GM19467 (cell line): Measurements from ENCODE around the gene FHOD3.
"Not testable (repeated sequence)": the region's sequence is repeated elsewhere in the genome, so short reads cannot be mapped to it uniquely, and the experiment has no call there.

Experiments
- ATAC-seq: cut with Tn5 transposase; IDR thresholded peaks from one replicate; pipeline ENCODE4 v1.9.1; 2021; ENCODE audit warnings: mild to moderate bottlenecking, moderate library complexity; ENCODE audit not compliant: unreplicated experiment

FHOD3 gene

GRCh38 chr18:36348331-36348730 lies 50.8 kb downstream of the FHOD3 start:
- ATAC-seq, result no peak

GRCh38 chr18:36348971-36349417 lies 51.5 kb downstream of the FHOD3 start:
- ATAC-seq, result no peak

- ATAC-seq, result no peak
Measured at GRCh38 chr18:36349552-36349951, 52.0 kb downstream of the FHOD3 start.

- no peak for ATAC-seq
Measured at GRCh38 chr18:36350251-36350651, 52.7 kb downstream of the FHOD3 start.

GRCh38 chr18:36350839-36351469 lies 53.4 kb downstream of the FHOD3 start:
- no peak for ATAC-seq

DNA sequence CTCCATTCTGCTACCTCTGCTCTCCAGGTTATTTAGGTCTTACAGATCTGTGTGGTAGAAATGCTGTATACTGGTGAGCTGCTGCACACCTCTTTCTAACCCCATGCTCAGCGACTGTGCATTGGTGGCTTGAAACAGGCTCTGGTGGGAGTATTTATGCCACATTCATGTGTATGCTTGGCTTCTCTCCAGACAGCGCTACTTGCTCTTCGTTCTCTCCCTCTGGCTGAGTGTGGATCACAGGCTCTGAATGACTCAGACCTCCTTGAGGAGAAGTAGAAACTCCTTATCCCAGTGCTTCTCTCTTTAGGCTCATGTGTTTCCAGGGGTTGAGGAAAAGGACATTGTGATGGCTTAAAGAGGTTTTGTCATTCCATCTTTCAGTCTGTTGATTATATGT lies 54.9 kb downstream of the FHOD3 start:
- ATAC-seq, result no peak

- no peak for ATAC-seq
Measured at GRCh38 chr18:36354989-36355388, 57.5 kb downstream of the FHOD3 start.

GRCh38 chr18:36355511-36355910 lies 58.0 kb downstream of the FHOD3 start:
- no peak for ATAC-seq

DNA sequence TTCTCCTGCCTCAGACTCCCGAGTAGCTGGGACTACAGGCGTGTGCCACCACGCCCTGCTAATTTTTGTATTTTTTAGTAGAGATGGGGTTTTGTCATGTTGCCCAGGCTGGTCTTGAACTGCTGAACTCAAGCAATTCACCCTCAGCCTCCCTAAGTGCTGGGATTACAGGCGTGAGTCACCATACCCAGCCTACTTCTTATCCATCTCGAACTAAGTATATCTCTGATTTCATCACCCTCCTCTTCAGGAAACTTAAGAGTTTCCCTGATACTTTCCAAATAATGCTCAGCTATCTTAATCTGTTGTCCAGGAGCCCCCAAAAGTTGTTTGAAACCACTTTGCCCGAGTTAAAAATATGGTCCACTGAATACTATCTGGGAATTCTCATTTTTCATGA lies 59.2 kb downstream of the FHOD3 start:
- ATAC-seq, result not testable (repeated sequence)

GRCh38 chr18:36358141-36358540 lies 60.6 kb downstream of the FHOD3 start:
- ATAC-seq, result no peak

GRCh38 chr18:36360256-36360909 lies 62.9 kb downstream of the FHOD3 start:
- ATAC-seq, result no peak

DNA sequence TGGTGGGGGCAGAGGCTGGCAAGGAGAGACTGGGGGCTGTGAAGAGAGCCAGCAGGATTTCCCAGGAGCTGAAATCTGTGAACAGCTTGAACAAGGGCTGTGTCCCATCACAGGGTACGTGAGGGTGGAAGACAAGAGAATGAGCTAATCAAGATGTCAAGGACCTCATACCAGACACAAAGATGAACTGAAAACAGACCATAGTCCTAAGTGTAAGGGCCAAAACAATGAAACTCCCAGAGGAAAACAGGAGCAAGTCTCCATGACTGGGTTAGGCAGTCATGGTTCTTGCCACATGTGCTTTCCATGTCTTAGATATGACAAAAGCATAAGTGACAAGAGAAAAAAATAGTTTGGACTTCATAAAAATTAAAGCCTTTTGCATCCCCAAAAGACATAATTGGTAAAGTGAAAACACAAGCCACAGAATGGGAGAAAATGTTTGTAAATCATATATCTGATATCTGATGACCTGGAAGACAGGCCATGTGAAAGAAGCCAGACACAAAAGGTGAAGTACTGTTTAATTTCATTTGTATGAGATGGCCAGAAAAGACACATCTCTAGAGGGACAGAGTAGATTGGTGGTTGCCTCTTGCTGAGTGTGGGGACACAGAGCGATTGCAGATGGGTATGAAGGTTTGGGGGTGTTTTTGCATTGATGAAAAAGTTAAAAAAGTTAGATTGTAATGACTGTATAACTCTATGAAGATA lies 67.6 kb downstream of the FHOD3 start:
- ATAC-seq, result no peak

GRCh38 chr18:36365836-36366775 lies 68.6 kb downstream of the FHOD3 start:
- no peak for ATAC-seq

- ATAC-seq, result no peak
Measured at GRCh38 chr18:36366994-36367839, 69.7 kb downstream of the FHOD3 start.

GRCh38 chr18:36368889-36369288 lies 71.4 kb downstream of the FHOD3 start:
- ATAC-seq, result no peak

- ATAC-seq, result no peak
Measured at GRCh38 chr18:36372903-36373311, 75.4 kb downstream of the FHOD3 start.

DNA sequence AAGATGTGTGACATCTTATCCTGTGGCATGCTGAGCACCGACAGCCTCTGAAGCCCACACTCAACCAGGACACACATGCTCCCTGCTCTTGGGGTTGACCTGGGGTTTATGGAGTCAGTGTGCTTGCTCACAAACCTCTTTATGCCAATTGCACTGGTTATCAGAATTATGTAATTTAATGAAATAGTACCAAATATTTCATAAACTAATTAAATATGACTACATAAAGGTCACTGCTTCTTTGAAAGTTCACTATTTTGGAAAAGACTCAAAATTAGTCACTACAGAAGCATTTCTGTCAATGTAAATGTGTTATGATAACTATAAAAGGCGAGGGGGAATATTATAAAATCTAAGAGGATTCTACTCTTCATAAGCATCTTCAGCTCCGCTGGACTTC lies 76.7 kb downstream of the FHOD3 start:
- ATAC-seq, result no peak

GRCh38 chr18:36375118-36375517 lies 77.6 kb downstream of the FHOD3 start:
- no peak for ATAC-seq

- ATAC-seq, result no peak
Measured at GRCh38 chr18:36376361-36376760, 78.8 kb downstream of the FHOD3 start.

DNA sequence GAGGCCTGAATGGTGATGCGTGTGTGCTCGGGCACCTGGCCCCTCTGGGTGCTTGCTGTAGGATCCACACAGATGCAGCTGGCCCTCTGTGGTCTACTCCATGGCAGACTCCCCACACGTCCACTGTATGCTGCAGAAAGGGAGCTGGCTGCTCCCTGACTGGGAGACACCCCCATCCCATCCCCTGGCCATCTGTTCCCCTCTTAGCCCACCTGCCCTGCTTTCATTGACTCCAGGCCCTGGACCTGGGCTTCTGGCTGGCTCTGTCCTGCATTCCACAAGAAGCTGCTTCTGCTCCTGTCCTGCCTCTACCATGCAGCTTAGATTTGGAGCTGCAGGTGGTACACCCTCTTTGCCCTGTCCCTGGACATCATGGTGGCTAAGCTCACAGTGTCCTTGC lies 80.1 kb downstream of the FHOD3 start:
- ATAC-seq, result no peak
